GM12875 (cell line): ENCODE results near the gene RNH1.

Source experiments
- H3K4me3 ChIP-seq: one replicate; pipeline ENCODE4 v1.5.1; 2011; ENCODE audit warnings: low read depth, low read length, control low read depth
- CTCF ChIP-seq: IDR thresholded peaks from 2 replicates; pipeline ENCODE4 v1.5.1; 2011; ENCODE audit warnings: low read depth, mild to moderate bottlenecking, control low read depth, inconsistent platforms, low read length, moderate library complexity, borderline replicate concordance; ENCODE audit not compliant: insufficient read depth

The RNH1 gene

DNA sequence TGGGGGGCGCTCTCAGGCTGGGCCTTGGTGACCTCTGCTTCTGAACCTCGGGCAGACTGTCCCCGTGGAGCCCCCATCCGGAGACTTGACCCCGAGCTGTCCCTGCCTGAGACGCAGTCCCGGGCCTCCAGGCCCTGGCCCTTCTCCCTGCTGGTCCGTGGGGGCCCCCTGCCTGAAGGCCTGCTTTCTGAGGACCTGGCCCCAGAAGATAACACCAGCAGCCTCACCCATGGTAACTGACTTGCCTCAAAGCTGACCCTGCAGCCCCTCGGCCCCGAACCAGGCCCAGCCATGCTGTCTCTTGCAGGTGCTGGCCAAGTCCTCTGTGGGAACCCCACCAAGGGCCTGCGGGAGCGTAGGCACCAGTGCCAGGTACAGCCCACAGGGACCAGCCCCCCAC, 44.6 kb upstream of the RNH1 start:
- H3K4me3 ChIP-seq, result no peak overlapping the region
- TF ChIP-seq CTCF, result no peak

DNA sequence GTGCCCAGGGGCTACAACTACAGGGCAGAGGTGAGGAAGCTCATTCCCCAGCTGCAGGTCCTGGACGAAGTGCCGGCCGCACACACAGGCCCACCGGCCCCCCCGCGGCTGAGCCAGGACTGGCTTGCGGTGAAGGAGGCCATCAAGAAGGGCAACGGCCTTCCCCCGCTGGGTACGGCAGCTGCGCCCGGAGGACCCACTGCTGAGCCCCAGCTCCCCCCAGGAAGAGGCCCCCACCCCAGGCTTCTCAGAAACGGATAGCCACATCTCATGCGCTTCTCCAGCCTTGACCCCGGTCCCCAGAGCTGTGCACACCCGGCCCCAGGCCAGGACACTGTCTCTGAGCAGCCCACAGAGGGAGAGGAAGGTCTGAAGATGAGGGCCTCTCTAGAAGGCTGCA, 44.1 kb upstream of the RNH1 start:
- no peak for TF ChIP-seq CTCF
- H3K4me3 ChIP-seq, result no peak overlapping the region

DNA sequence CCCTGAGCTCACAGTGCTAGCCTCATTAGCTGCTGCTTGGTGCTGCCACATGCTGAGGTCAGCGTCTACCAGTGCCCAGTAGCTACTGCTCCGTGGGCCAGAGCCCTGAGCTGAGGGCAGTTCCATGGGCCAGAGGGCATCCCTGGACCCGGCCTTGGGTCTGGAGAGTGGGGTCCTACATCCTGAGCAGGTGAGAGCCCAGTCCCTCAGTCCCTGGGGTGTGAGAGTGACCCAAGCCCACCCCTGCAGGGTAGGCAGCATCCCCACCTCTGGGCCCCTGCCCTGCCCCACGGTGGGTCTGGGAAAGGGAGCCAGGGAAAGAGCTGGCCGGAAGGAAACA, 43.7 kb upstream of the RNH1 start:
- H3K4me3 ChIP-seq, result no peak overlapping the region
- TF ChIP-seq CTCF, result no peak

GRCh38 chr11:550021-550745, 43.1 kb upstream of the RNH1 start:
- TF ChIP-seq CTCF, result no peak
- H3K4me3 ChIP-seq, result no peak overlapping the region

- H3K4me3 ChIP-seq, result no peak overlapping the region
- TF ChIP-seq CTCF, result no peak
Measured at GRCh38 chr11:548700-549603, 41.9 kb upstream of the RNH1 start.

GRCh38 chr11:545171-545570, 38.1 kb upstream of the RNH1 start:
- no peak for TF ChIP-seq CTCF
- H3K4me3 ChIP-seq, result no peak overlapping the region

DNA sequence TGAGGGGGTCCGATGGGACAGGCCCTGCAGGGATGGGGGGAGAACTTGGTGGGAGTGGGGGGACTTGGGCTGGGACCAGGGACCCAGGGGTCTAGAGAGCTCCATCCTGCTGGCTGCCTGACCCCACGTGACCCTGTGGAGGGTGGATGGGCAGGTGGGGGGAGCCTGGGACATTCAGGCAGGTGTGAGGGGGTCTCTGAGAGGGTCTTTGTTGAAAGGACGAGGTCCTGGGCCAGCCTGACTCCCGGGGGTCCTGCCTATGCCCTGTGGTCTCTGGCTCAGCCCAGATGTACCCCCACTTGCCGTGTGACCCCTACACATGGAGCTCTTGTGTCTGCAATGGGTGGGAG, 37.8 kb upstream of the RNH1 start:
- H3K4me3 ChIP-seq, result no peak overlapping the region
- TF ChIP-seq CTCF, result no peak
